HepG2 (cell line): ENCODE results near the gene MED25. TPM values are rescaled to one million over a fixed set of nuclear protein-coding genes. Genes with fewer than 3 reads are reported as not detected.

Source experiments
- ARID2 ChIP-seq: sonication (generic); formaldehyde crosslinking; IDR thresholded peaks from 2 replicates; pipeline ENCODE4 v1.8.1; 2022; ENCODE audit warnings: mild to moderate bottlenecking, missing genetic modification reagents, borderline replicate concordance
- FOSL2 ChIP-seq: sonication (generic); formaldehyde crosslinking; IDR thresholded peaks from 2 replicates; pipeline ENCODE4 v1.4.0; 2020; ENCODE audit warnings: missing genetic modification reagents
- FOXA1 ChIP-seq, 2 experiments: fragments of 450-650 bp in 1 of 2; sonication (generic) in 1 of 2; formaldehyde crosslinking in 1 of 2; IDR thresholded peaks; 2 replicates each; pipeline versions ENCODE4 v1.4.0 to v1.6.1; 2016 to 2020; ENCODE audit warnings: missing genetic modification reagents in 1 of 2
- FOXM1 ChIP-seq: sonication (generic); formaldehyde crosslinking; IDR thresholded peaks from 2 replicates; pipeline ENCODE4 v1.5.0; 2020; ENCODE audit warnings: missing genetic modification reagents
- KLF9 ChIP-seq: IDR thresholded peaks from 2 replicates; pipeline ENCODE4 v1.6.1; 2016; ENCODE audit warnings: low read depth
- MBD4 ChIP-seq: IDR thresholded peaks from 2 replicates; pipeline ENCODE4 v1.6.1; 2012; ENCODE audit warnings: low read length, inconsistent platforms, borderline replicate concordance
- MEF2D ChIP-seq: sonication (generic); formaldehyde crosslinking; IDR thresholded peaks from 2 replicates; pipeline ENCODE4 v1.5.1; 2020; ENCODE audit warnings: mild to moderate bottlenecking, missing genetic modification reagents
- NCOA1 ChIP-seq: sonication (generic); formaldehyde crosslinking; IDR thresholded peaks from 2 replicates; pipeline ENCODE4 v1.9.0; 2021; ENCODE audit warnings: missing genetic modification reagents
- PAWR ChIP-seq: sonication (generic); formaldehyde crosslinking; IDR thresholded peaks from 2 replicates; pipeline ENCODE4 v1.4.0; 2020; ENCODE audit warnings: missing genetic modification reagents, mild to moderate bottlenecking, borderline replicate concordance
- PHB2 ChIP-seq: fragments of 450-650 bp; IDR thresholded peaks from 2 replicates; pipeline ENCODE4 v1.6.1; 2018; ENCODE audit not compliant: partially characterized antibody
- PITX1 ChIP-seq: sonication (generic); formaldehyde crosslinking; IDR thresholded peaks from 2 replicates; pipeline ENCODE4 v1.5.1; 2020; ENCODE audit warnings: mild to moderate bottlenecking, missing genetic modification reagents
- PRPF4 ChIP-seq: fragments of 200-400 bp; formaldehyde crosslinking; IDR thresholded peaks from 2 replicates; pipeline ENCODE4 v1.6.1; 2016; ENCODE audit warnings: low read length, low read depth; ENCODE audit not compliant: poor library complexity, severe bottlenecking
- RFX3 ChIP-seq: IDR thresholded peaks from 2 replicates; pipeline ENCODE4 v1.6.1; 2016; ENCODE audit warnings: missing biosample characterization, missing genetic modification reagents
- SALL1 ChIP-seq: sonication (generic); formaldehyde crosslinking; IDR thresholded peaks from 2 replicates; pipeline ENCODE4 v1.8.0; 2022; ENCODE audit warnings: mild to moderate bottlenecking, missing genetic modification reagents
- SMARCE1 ChIP-seq: fragments of 450-650 bp; IDR thresholded peaks from 2 replicates; pipeline ENCODE4 v1.6.1; 2017; ENCODE audit warnings: borderline replicate concordance
- SP1 ChIP-seq, 2 experiments: fragments of 450-650 bp in 1 of 2; sonication (generic) in 1 of 2; formaldehyde crosslinking in 1 of 2; IDR thresholded peaks; 2 replicates each; pipeline versions ENCODE4 v1.4.0 to v1.6.1; 2016 to 2020; ENCODE audit warnings: missing genetic modification reagents in 1 of 2
- TAF15 ChIP-seq: fragments of 200-400 bp; formaldehyde crosslinking; IDR thresholded peaks from one replicate; pipeline ENCODE4 v1.6.1; 2018; ENCODE audit warnings: mild to moderate bottlenecking, low read depth, low read length; ENCODE audit not compliant: poor library complexity, severe bottlenecking
- ZBTB42 ChIP-seq: sonication (generic); formaldehyde crosslinking; IDR thresholded peaks from 2 replicates; pipeline ENCODE4 v1.5.0; 2020; ENCODE audit warnings: mild to moderate bottlenecking, missing genetic modification reagents
- ZBTB44 ChIP-seq: sonication (generic); formaldehyde crosslinking; IDR thresholded peaks from 2 replicates; pipeline ENCODE4 v1.4.0; 2020; ENCODE audit warnings: missing genetic modification reagents
- ZFP36 ChIP-seq: fragments of 150-350 bp; IDR thresholded peaks from 2 replicates; pipeline ENCODE4 v1.6.1; 2018; ENCODE audit warnings: borderline replicate concordance, low read length, low read depth; ENCODE audit not compliant: partially characterized antibody
- ZFP37 ChIP-seq: sonication (generic); formaldehyde crosslinking; IDR thresholded peaks from 2 replicates; pipeline ENCODE4 v1.4.0; 2020; ENCODE audit warnings: missing genetic modification reagents, borderline replicate concordance
- ZNF207 ChIP-seq: fragments of 450-650 bp; IDR thresholded peaks from 2 replicates; pipeline ENCODE4 v1.6.1; 2016; ENCODE audit warnings: antibody characterized with exemption, borderline replicate concordance
- ZNF260 ChIP-seq: sonication (generic); formaldehyde crosslinking; IDR thresholded peaks from 2 replicates; pipeline ENCODE4 v1.4.0; 2020; ENCODE audit warnings: missing genetic modification reagents, low read depth, mild to moderate bottlenecking, borderline replicate concordance
- polyA plus RNA-seq, 8 experiments: library from polyadenylated mRNA; depleted of rRNA in 3 of 8; stranded (reverse) in 7 of 8; unstranded in 1 of 8; fragments of >200 nt; fragmentation: Illumina TruSeq in 4 of 8; extraction: Trizol in 4 of 8; gene quantifications; 2 replicates each; pipeline versions ENCODE4 v1.2.1 to v1.2.3, GENCODE V29; 2011 to 2016; ENCODE audit warnings: low read depth in 4 of 8, missing spikeins in 1 of 8, mixed read lengths in 1 of 8; ENCODE audit not compliant: insufficient read depth in 1 of 8
- total RNA-seq, 5 experiments: library from RNA; depleted of rRNA; stranded (reverse); fragments of >200 nt; fragmentation: Illumina TruSeq; extraction: Trizol; gene quantifications; 2 replicates each; pipeline ENCODE4 v1.2.3, GENCODE V29; 2016; ENCODE audit warnings: low read depth in 1 of 5
- TF ChIP-seq, protein P1 (sequence below): IDR thresholded peaks from 2 replicates; pipeline ENCODE4 v1.6.1; 2012; ENCODE audit warnings: low read length, improper control_type of control experiment
- TF ChIP-seq, protein P2 (sequence below): sonication (generic); formaldehyde crosslinking; IDR thresholded peaks from 2 replicates; pipeline ENCODE4 v1.4.0; 2020; ENCODE audit warnings: missing genetic modification reagents; ENCODE audit errors: not compliant biosample characterization

Gene MED25
- total and polyA plus RNA-seq, 2 of the 13 experiments (the other 11 are each of a cell fraction or from before 2014, with no cell fraction given): 11.1 to 15.1 TPM

- TF ChIP-seq, protein P1, sequence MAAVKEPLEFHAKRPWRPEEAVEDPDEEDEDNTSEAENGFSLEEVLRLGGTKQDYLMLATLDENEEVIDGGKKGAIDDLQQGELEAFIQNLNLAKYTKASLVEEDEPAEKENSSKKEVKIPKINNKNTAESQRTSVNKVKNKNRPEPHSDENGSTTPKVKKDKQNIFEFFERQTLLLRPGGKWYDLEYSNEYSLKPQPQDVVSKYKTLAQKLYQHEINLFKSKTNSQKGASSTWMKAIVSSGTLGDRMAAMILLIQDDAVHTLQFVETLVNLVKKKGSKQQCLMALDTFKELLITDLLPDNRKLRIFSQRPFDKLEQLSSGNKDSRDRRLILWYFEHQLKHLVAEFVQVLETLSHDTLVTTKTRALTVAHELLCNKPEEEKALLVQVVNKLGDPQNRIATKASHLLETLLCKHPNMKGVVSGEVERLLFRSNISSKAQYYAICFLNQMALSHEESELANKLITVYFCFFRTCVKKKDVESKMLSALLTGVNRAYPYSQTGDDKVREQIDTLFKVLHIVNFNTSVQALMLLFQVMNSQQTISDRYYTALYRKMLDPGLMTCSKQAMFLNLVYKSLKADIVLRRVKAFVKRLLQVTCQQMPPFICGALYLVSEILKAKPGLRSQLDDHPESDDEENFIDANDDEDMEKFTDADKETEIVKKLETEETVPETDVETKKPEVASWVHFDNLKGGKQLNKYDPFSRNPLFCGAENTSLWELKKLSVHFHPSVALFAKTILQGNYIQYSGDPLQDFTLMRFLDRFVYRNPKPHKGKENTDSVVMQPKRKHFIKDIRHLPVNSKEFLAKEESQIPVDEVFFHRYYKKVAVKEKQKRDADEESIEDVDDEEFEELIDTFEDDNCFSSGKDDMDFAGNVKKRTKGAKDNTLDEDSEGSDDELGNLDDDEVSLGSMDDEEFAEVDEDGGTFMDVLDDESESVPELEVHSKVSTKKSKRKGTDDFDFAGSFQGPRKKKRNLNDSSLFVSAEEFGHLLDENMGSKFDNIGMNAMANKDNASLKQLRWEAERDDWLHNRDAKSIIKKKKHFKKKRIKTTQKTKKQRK: no peak
- TF ChIP-seq, protein P2, sequence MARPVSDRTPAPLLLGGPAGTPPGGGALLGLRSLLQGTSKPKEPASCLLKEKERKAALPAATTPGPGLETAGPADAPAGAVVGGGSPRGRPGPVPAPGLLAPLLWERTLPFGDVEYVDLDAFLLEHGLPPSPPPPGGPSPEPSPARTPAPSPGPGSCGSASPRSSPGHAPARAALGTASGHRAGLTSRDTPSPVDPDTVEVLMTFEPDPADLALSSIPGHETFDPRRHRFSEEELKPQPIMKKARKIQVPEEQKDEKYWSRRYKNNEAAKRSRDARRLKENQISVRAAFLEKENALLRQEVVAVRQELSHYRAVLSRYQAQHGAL (CRISPR knock-in tag): no peak
- TF ChIP-seq ZFP37 (CRISPR knock-in tag) (no peak), PHB2 (no peak), ARID2 (CRISPR knock-in tag) (peak; percentile 54; the same call in 1 of the 2 replicates), FOXM1 (no peak), MBD4 (no peak), KLF9 (no peak), FOSL2 (CRISPR knock-in tag) (peak; percentile 48; the same call in 1 of the 2 replicates), ZBTB42 (CRISPR knock-in tag) (no peak), ZFP36 (no peak), NCOA1 (CRISPR knock-in tag) (0 out of 2 replicates have a peak, but pooled peaks have one; percentile 57), ZNF207 (no peak), ZBTB44 (0 out of 2 replicates have a peak, but pooled peaks have one; percentile 16), MEF2D (no peak; the same call in 1 of the 2 replicates), ZNF260 (CRISPR knock-in tag) (no peak), SP1 (IDR thresholded peaks at IDR 0.05) (no peak), SP1 (CRISPR knock-in tag; IDR thresholded peaks at IDR 0.05) (peak; percentile 88), FOXA1 (IDR thresholded peaks at IDR 0.05) (no peak), FOXA1 (CRISPR knock-in tag; IDR thresholded peaks at IDR 0.05) (peak; percentile 24), PITX1 (CRISPR knock-in tag) (peak; percentile 38; the same call in 1 of the 2 replicates), SALL1 (CRISPR knock-in tag) (peak; percentile 49), TAF15 (peak; percentile 66), PAWR (CRISPR knock-in tag) (no peak), RFX3 (CRISPR knock-in tag) (no peak), PRPF4 (no peak), SMARCE1 (no peak)
Measured at GRCh38 chr19:49876422-49877019, 58.4 kb downstream of the MED25 start (continued).
